ENCODE results near the gene MCEE.
"Not testable (repeated sequence)": the region's sequence is repeated elsewhere in the genome, so short reads cannot be mapped to it uniquely, and the experiment has no call there.

MCEE gene

DNA sequence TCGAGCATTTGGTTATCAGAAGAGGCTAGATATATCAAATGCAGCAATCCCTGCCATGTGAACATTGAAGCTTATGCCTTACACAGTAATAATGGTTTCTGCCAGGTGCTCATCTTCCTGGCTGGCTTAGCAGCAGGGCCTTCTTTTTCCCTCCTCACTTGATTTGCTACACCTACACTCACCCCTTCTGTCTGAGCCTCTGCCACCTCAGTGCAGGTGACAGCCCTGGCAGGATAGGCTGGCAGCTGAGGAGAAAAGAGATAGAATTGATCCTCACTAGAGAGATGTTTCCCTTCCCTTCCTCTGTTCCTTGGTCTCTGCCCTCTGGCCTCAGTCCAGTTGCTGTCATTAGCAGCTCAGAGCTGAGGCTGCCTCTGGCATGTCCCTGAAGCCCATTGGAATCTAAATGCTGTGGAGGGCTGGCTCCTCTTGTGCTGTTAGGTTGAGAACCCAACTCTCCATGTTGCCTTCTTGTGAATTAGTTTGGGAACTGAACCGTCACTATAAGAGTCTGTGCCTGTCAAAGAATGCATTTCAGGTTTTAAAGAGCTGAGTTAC is 18.6 kb upstream of the MCEE start:
- DNase-seq (ENCODE audit: low read depth) = no peak
- TF ChIP-seq, protein P1, sequence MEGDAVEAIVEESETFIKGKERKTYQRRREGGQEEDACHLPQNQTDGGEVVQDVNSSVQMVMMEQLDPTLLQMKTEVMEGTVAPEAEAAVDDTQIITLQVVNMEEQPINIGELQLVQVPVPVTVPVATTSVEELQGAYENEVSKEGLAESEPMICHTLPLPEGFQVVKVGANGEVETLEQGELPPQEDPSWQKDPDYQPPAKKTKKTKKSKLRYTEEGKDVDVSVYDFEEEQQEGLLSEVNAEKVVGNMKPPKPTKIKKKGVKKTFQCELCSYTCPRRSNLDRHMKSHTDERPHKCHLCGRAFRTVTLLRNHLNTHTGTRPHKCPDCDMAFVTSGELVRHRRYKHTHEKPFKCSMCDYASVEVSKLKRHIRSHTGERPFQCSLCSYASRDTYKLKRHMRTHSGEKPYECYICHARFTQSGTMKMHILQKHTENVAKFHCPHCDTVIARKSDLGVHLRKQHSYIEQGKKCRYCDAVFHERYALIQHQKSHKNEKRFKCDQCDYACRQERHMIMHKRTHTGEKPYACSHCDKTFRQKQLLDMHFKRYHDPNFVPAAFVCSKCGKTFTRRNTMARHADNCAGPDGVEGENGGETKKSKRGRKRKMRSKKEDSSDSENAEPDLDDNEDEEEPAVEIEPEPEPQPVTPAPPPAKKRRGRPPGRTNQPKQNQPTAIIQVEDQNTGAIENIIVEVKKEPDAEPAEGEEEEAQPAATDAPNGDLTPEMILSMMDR (IDR thresholded peaks at IDR 0.05; ENCODE audit: low read length, missing control alignments) = no peak
- H3K4me3 ChIP-seq (replicated peaks; ENCODE audit: low read depth, low read length) = no peak overlapping the region

DNA sequence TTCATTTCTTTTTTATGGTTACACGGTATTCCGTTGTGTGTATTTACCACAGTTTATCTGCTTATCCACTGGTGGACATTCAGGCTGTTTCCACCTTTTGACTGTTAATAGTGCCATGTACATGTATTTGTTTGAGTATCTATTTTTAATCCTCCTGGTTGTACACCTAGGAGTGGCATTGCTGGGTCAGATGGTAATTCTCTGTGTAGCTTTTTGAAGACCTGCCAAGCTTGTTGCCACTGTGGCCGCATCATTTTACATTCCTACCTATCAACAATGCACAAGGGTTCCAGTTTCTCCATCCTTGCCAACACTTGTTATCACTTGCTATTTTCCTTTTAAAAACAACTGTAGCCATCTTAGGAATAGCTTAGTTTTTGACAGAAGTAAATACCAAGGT is 13.8 kb upstream of the MCEE start:
- H3K4me3 ChIP-seq (replicated peaks; ENCODE audit: low read depth, low read length) = no peak overlapping the region
- no peak for DNase-seq (ENCODE audit: low read depth)
- TF ChIP-seq, protein P1 (IDR thresholded peaks at IDR 0.05; ENCODE audit: low read length, missing control alignments) = no peak

DNA sequence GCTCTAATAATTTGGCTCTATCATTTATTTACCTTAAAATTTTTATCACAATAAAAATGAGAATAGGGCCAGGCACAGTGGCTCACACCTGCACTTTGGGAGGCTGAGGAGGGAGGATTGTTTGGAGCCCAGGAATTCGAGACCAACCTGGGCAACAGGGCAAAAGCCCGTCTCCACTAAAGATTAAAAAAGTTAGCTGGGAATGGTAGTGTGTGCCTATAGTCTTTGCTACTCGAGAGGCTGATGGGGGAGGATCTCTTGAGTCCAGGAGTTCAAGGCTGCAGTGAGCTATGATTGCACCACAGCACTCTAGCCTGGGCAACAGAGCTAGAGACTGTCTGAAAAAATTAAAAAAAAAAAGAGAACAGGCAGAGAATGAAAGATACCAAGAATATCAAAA is 6.1 kb upstream of the MCEE start:
- no peak overlapping the region for H3K4me3 ChIP-seq (replicated peaks; ENCODE audit: low read depth, low read length)
- no peak for DNase-seq (ENCODE audit: low read depth)
- TF ChIP-seq, protein P1 (IDR thresholded peaks at IDR 0.05; ENCODE audit: low read length, missing control alignments) = no peak

DNA sequence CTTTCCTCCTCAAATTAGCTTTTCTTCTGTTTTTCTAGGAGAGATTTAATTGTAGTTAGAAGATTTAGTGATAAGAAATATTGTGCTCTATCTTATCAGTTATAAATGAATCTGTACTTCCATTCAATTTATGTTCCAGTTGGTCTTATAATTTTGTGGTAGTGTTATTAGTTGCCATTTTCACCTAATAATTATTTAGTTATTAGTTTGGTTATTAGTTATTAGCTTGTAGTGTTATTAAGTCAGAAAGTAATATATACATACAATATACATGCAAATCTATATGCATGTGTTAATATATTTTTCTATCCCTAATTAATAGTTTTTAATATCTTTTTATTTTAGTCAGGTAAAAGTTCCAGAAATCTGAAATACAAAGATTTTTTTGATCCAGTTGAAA is 3.6 kb upstream of the MCEE start:
- H3K4me3 ChIP-seq (replicated peaks; ENCODE audit: low read depth, low read length) = no peak overlapping the region
- TF ChIP-seq, protein P1 (IDR thresholded peaks at IDR 0.05; ENCODE audit: low read length, missing control alignments) = no peak
- DNase-seq (ENCODE audit: low read depth) = no peak

DNA sequence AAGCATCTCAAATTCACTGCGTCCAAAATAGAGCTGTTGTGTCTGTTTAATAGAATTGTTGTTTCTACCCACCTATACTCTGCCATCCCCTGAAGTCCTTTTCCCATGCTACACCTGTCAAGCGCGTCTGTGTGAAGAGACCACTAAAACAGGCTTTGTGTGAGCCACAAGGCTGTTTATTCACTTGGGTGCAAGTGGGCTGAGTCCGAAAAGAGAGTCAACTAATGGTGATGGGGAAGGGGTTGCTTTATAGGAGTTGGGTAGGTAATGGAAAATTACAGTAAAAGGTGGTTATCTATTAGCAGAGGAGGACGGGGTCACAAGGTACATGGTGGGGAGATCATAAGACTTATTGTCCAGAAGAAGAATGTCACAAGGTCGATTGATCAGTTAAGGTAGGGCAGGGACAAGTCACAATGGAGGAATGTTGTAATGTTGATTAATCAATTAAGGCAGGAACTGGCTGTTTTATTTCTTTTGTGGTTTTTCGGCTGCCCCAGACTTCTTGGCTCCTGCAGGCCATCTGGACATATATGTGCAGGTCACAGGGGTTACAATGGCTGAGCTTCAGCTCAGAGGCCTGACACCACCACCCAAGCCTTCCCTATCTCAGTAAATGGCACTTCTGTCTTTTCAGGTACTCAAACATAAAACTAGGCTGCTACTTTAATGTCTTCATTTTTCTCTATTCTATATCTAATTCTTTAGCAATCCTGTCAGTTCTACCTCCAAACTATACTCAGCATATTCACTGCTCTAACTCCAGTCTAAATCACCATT is 1.5 kb upstream of the MCEE start:
- peak overlapping the region; percentile 95 for H3K4me3 ChIP-seq (replicated peaks; ENCODE audit: low read depth, low read length)
- DNase-seq (ENCODE audit: low read depth) = not testable (repeated sequence)

DNA sequence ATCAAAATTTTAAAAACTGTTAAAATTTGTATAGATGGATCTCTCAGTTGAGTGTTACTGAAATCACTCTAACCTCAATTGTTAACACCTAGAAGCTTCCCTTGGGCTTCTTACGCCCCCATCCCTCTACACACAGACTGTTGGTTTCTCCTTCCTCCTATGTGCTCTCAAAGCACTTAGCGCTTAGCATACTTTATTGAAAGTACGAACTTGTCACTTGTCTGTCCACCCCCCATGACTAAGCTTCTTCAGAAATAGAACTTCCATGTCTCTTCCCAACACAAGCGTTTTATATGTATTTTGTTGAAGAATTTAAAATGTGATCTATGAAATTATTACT is 846 bp upstream of the MCEE start:
- DNase-seq (ENCODE audit: low read depth) = peak; percentile 27
- TF ChIP-seq, protein P1 (IDR thresholded peaks at IDR 0.05; ENCODE audit: low read length, missing control alignments) = no peak
- peak overlapping the region; percentile 95 for H3K4me3 ChIP-seq (replicated peaks; ENCODE audit: low read depth, low read length)

- no peak for DNase-seq (ENCODE audit: low read depth)
- peak overlapping the region; percentile 95 for H3K4me3 ChIP-seq (replicated peaks; ENCODE audit: low read depth, low read length)
- TF ChIP-seq, protein P1 (IDR thresholded peaks at IDR 0.05; ENCODE audit: low read length, missing control alignments) = no peak
Observed at GRCh38 chr2:71129902-71130151, 202 bp downstream of the MCEE start.
